HG02973 (cell line): ENCODE results near the gene LRRN3.
A peak's percentile ranks its signal among the peaks of the same experiment; 100 is the strongest.
"Not testable (repeated sequence)": the region's sequence is repeated elsewhere in the genome, so short reads cannot be mapped to it uniquely, and the experiment has no call there.

ENCODE experiments used
- ATAC-seq: cut with Tn5 transposase; IDR thresholded peaks from one replicate; pipeline ENCODE4 v1.9.1; 2021; ENCODE audit warnings: moderate library complexity; ENCODE audit not compliant: unreplicated experiment

LRRN3 gene

DNA sequence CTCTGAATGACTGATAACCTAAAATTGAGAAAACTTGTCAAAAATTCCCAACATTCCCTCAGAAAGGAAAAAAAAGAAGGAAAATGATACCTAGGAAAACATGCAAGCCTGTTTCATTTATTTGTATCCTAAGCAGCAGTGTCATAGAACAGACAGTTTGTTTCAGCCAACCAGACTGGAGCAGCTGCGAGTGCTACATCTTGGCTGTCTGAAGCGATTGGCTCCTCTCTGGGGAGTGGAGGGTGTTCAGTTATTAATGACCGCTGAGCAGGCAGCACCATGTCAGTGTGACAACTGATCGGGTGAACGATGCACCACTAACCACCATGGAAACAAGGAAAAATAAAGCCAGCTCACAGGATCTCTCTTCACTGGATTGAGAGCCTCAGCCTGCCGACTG, at the start of gene LRRN3:
Gene LRRN3 (plus strand): TSS at position 282 of the 400 bp plus-strand sequence. CDS start 31,646 bp downstream, outside the sequence.
- ATAC-seq: no peak

GRCh38 chr7:111041577-111041976, 49.4 kb upstream of the LRRN3 start:
- no peak for ATAC-seq

DNA sequence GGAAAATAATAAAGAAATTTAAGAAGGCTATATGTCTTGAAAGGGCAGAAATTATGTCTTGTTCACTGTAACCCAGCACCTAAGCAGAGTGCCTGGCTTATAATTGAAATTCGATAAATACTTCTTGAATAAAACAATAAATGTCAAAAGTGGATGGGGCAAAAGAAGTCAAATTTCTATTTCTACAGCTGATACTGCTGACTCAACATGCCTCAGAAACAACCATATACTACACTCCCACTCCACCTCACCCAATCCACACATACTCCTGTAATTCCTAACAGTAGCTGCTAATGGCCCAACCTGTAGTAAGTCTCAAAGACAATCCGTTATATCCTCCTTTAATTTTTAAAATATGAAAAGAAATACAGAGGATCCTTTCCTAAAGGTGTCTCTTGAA, 48.1 kb upstream of the LRRN3 start:
- ATAC-seq: no peak

- ATAC-seq: peak; percentile 76
These were observed 47.4 kb upstream of the LRRN3 start for GRCh38 chr7:111043561-111043960.

GRCh38 chr7:111045449-111045848, 45.5 kb upstream of the LRRN3 start:
- ATAC-seq: no peak

GRCh38 chr7:111047595-111047994, 43.3 kb upstream of the LRRN3 start:
- ATAC-seq: no peak

DNA sequence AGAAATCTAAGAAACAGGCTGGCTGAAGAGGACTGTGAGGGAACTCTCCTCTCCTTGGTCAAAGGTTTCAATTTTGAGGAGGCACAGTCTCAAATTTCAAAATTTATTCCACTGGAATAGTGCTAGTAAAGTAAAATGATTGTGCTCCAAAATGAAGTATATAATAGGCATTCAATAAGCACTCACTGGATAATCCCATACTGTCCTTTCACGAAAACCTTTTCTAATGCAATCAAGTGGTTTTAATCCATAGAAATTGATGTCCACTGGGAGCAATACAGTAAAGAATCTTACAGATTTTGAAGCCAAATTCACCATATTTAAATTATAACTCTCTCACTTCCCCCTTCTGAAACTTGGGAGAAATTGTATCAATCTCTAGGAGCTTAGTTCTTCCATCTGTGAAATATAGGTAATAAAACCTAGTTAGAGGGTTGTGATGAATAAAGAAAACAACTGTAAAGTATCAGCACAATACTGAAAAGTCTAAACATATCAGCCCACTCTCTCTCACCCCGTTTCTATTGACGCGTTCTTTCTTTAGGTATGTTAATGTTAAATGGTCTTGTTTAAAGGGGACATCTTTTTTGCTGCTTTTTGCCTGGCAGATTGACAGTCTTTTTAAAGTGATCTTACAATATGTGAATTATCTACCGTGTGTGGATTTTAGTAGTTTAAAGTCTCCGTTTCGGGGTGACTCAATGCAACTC, 40.8 kb upstream of the LRRN3 start:
- no peak for ATAC-seq

DNA sequence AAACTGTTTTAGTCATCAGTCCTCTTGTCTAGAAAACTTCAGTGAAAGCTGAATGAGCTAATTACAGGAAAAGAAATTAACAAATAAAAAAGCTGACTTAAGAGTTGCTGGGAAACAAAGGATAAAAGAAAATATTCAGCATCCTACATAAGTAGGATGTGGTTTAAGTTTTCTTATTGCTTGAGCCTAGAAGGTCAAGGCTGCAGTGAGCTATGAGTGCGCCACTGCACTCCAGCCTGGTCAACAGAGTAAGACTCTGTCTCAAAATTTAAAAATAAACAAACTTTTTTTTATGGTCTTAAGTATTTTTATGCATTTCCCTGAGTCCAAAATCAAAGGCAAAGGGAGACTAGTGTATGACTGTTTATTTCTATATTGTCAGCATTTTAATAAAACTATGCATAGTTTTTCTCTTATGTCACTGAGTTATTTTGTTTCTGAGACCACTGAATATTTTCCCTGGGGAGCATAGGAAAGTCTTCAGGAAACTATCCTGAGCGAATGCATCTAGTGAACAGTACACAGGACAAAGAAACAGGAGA, 40.0 kb upstream of the LRRN3 start:
- no peak for ATAC-seq

DNA sequence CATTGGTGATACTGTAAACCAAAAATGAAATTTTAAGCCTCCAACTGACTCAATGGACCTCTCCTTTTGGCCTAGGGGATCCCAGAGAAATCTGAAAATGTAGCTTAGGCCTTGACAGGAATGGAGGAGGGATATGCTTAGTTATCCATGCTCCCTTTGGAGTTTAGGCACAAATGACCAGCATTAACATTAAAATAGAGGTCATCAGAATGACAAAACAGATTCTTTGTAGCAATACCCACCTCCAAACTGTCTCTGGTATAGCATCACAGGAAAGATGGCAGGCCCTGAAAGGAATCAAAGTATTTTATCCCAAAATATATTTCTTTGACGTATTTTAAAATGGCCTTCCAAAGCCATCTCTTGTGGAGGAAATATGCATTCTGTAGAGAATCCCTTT, 39.1 kb upstream of the LRRN3 start:
- ATAC-seq: no peak

GRCh38 chr7:111053035-111053434, 37.9 kb upstream of the LRRN3 start:
- no peak for ATAC-seq

GRCh38 chr7:111056371-111056770, 34.6 kb upstream of the LRRN3 start:
- no peak for ATAC-seq

DNA sequence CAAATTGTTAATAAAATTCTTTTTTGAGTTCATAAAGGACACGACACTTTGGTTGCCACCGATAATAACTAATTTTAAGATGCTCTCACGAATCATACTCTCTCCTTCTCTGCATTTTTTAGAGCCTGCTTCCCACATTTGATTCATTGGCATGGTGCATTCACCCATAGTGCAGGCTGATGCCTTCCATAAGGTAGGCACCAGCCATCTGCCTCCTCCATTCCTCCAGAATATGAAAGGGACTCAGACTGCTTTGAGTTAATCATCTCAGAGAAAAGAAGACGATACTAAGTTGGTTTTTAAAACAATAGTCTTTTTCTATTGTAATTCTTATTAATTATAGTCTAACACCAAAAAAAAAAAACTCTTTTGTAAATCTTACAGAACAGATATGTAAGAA, 33.9 kb upstream of the LRRN3 start:
- no peak for ATAC-seq

DNA sequence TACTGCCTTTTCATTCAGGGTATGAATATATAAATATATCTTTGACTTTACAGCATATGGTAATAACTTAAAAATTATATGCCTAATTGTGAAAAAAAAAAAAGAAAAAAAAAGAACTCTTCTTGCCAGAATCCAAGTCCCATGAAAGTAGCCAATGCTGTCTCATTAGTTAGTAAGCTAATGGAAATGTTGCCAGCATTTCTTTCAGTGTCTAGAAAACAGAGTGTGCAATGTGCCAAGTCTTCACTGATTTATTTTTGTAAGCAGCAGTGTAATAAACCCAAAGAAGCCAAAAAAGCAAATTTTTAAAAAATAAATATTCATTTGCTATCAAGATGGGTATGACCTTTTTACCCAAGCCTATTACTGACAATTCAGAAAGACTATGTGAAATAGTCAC, 31.1 kb upstream of the LRRN3 start:
- no peak for ATAC-seq

- ATAC-seq: no peak
These were observed 27.8 kb upstream of the LRRN3 start for GRCh38 chr7:111063166-111063565.

DNA sequence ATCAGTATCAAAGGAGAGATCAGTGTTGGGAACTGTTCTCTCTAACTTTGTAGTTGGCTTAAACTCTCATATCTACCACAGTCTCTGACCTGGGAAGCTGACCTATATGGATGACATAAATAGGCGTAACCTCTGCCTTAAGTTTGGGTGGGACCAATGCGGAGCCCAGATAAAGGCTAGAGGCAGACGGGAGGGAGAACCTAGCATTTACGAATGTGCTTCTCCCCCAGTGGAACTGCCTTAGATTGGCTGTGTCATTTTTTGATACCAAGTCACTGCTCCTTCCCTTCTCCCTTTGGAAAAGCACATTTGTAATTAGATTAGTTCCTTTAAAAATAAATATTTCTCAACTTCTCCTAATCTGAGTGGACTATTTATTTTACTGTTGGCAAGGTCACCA, 23.7 kb upstream of the LRRN3 start:
- no peak for ATAC-seq

- no peak for ATAC-seq
These were observed 23.2 kb upstream of the LRRN3 start for GRCh38 chr7:111067682-111068081.

DNA sequence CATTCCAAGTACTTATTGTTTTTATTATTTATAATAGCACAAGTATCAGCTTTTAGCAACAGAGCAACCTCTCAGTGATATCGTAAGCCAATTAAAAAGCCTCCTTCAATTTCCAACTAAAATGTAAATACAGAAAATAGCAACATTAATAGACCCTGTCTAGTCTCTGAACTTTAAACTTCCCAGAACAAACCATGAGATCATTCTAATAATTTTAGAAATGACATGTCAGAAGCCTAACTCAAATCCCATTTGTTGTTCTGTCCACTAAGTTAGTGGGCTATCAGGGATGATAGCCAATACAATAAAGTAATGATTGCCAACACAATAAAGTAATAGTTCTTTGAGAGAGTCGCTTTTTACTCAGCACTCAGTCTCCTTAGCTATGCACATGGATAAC, 22.3 kb upstream of the LRRN3 start:
- ATAC-seq: no peak

GRCh38 chr7:111071556-111071955, 19.4 kb upstream of the LRRN3 start:
- ATAC-seq: no peak

DNA sequence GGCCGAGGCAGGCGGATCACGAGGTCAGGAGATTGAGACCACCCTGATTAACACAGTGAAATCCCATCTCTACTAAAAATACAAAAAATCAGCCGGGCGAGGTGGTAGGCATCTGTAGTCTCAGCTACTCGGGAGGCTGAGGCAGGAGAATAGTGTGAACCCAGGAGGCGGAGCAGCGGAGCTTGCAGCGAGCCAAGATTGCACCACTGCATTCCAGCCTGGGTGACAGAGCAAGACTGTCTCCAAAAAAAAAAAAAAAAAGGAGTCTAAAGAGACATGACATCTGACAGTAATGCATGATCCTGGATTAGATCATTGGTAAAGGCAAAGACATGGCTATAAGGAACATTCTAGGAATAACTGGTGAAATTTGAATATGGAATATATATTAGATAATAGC, 18.3 kb upstream of the LRRN3 start:
- ATAC-seq: not testable (repeated sequence)

DNA sequence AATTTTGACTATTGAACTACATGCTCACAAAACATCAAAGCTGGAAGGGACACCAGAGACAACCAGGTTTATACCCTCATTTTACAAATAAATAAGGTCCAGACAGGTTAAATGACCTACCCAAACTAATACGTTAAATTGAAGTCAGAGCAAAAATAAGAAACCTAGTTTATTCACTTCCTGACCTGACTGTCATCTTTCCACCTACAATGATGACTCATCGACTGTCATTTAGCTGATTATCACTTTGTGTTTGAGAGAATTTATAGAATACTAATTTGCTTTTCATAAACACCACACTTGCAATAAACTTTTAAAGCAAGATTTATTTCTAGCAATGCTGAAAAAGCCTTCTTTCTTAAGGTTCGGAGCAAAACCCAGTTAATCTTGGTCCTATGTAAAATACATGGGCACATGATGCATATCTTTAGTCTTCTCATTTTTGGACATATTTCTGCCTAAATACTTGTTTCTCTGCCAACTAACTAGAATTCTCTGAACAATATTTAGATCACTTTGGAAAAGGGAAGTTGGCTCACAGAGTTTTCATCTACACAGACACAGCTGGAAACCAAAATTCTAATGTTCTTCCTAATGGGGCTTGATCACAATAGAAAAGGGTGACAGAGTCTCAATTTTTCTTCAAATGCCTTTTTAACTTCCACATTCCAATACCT, 16.7 kb upstream of the LRRN3 start:
- no peak for ATAC-seq

- ATAC-seq: no peak
These were observed 16.2 kb upstream of the LRRN3 start for GRCh38 chr7:111074748-111075146.

DNA sequence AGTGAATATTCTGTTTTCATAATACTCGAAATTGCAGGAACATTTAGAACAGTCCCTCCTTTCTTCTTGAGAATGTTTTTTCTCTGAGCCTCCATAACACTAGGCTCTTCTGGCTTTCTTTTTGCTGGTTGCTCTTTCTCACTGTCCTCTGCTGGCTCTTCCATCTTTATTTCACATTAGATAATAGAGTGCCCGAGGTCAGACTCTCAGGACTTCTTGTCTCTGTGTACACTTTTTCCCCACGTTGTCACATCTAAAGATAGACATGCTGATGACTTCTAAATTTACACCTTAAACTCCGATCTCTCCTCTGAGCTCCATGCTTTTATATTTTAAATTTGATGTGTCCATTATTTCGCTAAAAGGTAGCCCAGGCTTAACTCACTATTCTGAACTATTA, 15.4 kb upstream of the LRRN3 start:
- no peak for ATAC-seq
